HG02970 (cell line): ENCODE results near the gene VWCE.
"Not testable (repeated sequence)": the region's sequence is repeated elsewhere in the genome, so short reads cannot be mapped to it uniquely, and the experiment has no call there.

ENCODE experiments used
- ATAC-seq: cut with Tn5 transposase; IDR thresholded peaks from one replicate; pipeline ENCODE4 v1.9.1; 2021; ENCODE audit warnings: mild to moderate bottlenecking, moderate library complexity, moderate number of reproducible peaks; ENCODE audit not compliant: unreplicated experiment, low FRiP score

VWCE gene

DNA sequence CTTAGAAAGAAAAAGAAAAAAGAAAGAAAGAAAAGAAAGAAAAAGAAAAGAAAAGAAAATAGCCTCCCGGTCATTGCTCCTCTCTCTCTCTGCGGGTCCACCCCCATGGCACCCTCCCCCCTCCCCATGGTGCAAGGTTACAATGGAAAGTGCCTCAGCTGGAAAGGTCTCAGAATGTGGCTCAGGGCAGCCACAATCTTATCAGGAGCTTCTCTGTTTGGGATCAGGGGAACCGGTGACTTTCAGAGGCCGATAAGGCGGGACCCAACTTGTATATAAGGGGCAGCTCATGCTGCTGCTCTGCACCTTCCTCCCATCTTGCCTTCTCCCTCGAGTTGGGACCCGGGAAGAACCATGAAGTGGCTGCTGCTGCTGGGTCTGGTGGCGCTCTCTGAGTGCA is 73.1 kb downstream of the VWCE start, which contains the start of gene PGA4:
Gene PGA4 (plus strand): TSS at position 301 of the 400 bp plus-strand sequence. CDS start 54 bp downstream, at position 355.
- not testable (repeated sequence) for ATAC-seq

DNA sequence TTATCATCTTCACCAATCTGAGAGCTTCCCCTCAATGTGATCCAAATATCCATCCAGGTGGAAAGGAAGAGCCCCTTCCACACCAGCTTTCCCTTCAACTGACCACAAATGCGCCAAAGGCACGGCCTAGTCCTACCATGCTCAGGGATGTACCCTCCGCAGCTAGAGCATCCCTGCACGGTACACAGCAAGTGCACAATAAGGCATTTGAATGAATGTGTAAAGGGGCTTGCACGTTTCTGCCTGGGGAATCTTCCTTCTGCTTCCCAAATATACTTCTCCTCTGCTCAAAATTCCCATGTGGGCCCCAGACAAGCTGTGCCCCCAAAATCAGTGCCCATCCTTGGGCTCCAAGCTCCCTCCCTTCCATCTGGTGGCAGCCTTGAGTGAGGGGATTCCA is 76.1 kb downstream of the VWCE start:
- ATAC-seq, result not testable (repeated sequence)

DNA sequence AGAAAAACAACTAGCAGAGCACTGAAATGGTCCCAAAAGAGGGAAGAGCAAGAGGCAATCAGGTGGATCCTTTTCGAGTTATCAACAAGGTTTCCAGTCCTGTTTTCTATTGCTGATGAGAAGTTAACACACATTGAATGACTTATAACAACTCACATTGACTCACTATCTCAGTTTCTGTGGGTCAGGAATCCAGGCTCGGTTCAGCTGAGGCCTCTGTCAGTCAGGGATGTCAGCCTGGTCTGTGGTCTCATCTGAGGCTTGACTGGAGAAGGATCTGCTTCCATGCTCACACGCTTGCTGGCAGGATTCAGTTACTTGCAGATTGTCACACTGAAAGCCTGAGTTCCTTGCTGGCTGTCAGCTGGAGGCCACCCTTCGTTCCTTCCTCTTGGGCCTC is 76.8 kb downstream of the VWCE start:
- not testable (repeated sequence) for ATAC-seq

DNA sequence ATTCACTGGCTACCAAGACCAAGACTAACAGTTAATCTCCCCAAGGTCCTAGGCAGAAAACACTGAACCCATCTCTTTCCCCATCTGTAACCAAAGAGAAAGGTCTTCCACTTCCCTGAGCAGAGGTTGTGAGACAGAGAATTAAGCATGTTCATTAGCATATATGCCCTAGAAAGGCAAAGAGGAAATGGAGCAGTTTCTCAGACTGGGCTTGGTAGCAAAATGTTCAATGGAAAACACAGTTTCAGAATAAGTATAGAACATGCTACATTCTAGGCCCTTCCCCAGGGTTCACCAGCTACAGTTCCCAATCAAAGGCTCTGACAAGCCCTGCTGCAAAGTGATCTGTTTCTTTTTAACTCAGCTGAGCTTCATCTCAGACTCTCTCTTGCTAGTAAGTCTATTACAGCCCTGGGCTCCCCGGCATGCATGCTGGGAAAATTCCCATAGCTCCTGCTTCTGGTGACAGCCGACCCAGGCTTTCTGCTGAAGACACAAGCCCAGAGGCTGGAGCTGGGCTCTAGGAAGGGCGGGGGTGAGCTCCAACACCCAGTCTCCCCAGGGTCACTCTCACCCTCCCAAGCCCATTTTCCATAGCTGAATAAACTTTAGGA is 81.3 kb downstream of the VWCE start:
- not testable (repeated sequence) for ATAC-seq

DNA sequence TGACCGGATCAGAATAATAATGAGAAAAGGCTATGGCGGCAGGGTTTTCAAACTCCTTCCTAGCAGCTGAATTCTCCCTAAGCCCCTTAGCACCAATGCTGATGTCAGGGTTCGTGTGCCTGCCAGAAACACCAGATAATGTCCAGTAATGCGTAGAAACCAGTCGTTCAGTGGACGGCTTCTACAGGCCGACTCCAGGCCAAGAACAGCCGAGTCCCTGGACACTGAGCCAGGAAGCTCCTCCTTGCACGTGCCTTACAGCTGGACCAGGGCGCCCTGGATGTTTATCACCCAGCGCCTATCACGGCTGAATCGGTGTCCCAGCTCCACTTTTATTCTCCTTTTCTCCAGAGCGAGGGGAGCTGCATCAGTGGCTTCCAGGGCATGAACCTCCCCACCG is 82.9 kb downstream of the VWCE start:
- ATAC-seq, result not testable (repeated sequence)

DNA sequence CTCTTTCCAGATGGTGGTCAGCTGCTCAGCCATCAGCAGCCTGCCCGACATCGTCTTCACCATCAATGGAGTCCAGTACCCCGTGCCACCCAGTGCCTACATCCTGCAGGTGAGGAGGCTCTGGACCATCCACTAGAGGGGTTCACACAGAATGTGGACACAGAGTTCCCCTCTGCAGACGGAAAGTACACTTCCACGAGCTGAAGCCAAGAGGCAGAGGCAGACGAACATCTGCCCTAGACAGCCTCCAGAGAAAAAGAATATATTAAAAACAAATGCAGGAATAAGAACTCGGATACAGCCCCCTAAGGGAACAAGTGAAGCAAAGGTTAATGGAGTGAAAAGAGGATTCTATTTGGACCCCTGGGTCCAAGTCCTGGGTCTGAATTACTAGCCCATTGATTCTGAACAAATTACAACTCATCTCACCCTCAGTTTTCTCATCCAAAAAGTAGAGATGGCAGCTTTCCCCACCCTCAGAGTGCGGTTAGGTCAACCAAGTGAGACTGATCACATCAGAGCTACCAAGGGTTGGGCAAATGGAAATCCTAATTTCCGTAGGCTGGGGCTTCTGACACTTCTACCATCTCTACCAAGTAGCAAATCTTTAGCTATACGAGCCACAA is 83.7 kb downstream of the VWCE start:
- ATAC-seq, result not testable (repeated sequence)

DNA sequence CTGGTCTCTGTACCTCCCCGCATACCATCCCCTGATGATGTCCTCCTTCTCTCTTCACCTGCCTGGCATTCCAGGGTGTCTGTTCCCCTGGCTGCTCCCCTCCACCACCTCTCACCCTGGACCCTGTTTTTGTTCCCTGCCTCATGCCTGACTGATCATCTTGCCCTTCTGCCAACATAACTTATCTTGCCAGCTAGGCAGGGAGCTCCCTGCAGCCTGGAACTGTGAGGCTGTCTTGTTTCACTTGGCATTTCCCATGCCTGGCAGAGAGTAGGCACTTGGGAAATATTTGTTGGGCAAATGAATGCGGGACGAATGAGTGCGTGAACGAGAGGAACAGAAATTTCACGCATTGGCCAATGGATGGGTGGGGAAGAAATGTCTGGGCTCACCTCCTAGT is 84.5 kb downstream of the VWCE start:
- ATAC-seq, result not testable (repeated sequence)
